K562 (cell line): ENCODE results near the gene CDK5R1. TPM values are rescaled to one million over a fixed set of nuclear protein-coding genes. Genes with fewer than 3 reads are reported as not detected.

ENCODE experiments used
- ATAC-seq: fragments of 200-7000 bp; cut with Tn5 transposase; 3 replicates; pipeline ENCODE4 v1.9.1; 2020; ENCODE audit warnings: moderate library complexity
- BruUV-seq: library from RNA; stranded (reverse); fragments of 400-500 nt; replicated peaks from 2 replicates; lab custom pipeline; 2021; lab: Mats Ljungman, UMichigan
- CTCF ChIA-PET: fragments of 300-600 bp; formaldehyde crosslinking; extraction: SDS; loops from one replicate; lab custom pipeline; 2021; ENCODE audit warnings: low intra/inter-chr PET ratio; lab: Yijun Ruan, JAX
- POLR2A ChIA-PET: fragments of 300-600, 350-650 bp; sonication (Branson Sonifier 250); formaldehyde crosslinking; extraction: SDS; loops from one replicate; lab custom pipeline; 2021; ENCODE audit warnings: antibody characterized with exemption, inconsistent platforms; lab: Yijun Ruan, JAX
- DNase-seq, 4 experiments: peaks; one replicate each; pipeline versions ENCODE4 v3.0.0 to v3.0.0-alpha.2; 2011 to 2018; ENCODE audit warnings: low spot score in 3 of 4, mixed read lengths in 3 of 4; ENCODE audit errors: extremely low read depth in 1 of 4
- FAIRE-seq: peaks from 2 replicates; lab custom pipeline; 2011; peaks lifted over from hg19 to GRCh38; lab: Jason Lieb, UNC
- H2AFZ ChIP-seq: 2 replicates; pipeline ENCODE4 v1.6.0; 2011; ENCODE audit warnings: low read depth, low read length, control low read depth, inconsistent platforms
- H3K27ac ChIP-seq: fragments of 200-600 bp; 3 replicates; pipeline ENCODE4 v1.8.0; 2011; ENCODE audit warnings: low read depth, mild to moderate bottlenecking, control low read depth, inconsistent platforms, low read length, moderate library complexity, mixed read lengths; ENCODE audit errors: extremely low read depth
- H3K27me3 ChIP-seq, 2 experiments: fragments of 300-600 bp in 1 of 2; 2 replicates in 1 of 2; 3 replicates in 1 of 2; pipeline versions ENCODE4 v1.6.0 to v1.8.0; 2011; ENCODE audit warnings: inconsistent platforms in 2 of 2, low read length in 2 of 2, mild to moderate bottlenecking in 1 of 2, mixed read lengths in 1 of 2, moderate library complexity in 1 of 2; ENCODE audit not compliant: control insufficient read depth in 2 of 2, insufficient read depth in 2 of 2
- H3K36me3 ChIP-seq: fragments of 300-600 bp; 3 replicates; pipeline ENCODE4 v1.8.0; 2011; ENCODE audit warnings: mild to moderate bottlenecking, low read length, inconsistent platforms; ENCODE audit not compliant: control insufficient read depth, insufficient read depth
- H3K4me1 ChIP-seq, 2 experiments: fragments of 200-600 bp in 1 of 2; replicated peaks in 1 of 2; 2 replicates in 1 of 2; 3 replicates in 1 of 2; pipeline versions ENCODE4 v1.5.1 to v1.8.0; 2011; ENCODE audit warnings: inconsistent platforms in 2 of 2, low read length in 2 of 2, mild to moderate bottlenecking in 1 of 2, mixed read lengths in 1 of 2, moderate library complexity in 1 of 2; ENCODE audit not compliant: control insufficient read depth in 2 of 2, insufficient read depth in 2 of 2
- H3K4me2 ChIP-seq: 2 replicates; pipeline ENCODE4 v1.6.1; 2011; ENCODE audit warnings: low read length, control low read depth, inconsistent platforms, mixed read lengths; ENCODE audit not compliant: insufficient read depth
- H3K4me3 ChIP-seq: fragments of 200-600 bp; sonication (generic), shearing (Covaris generic); 2 replicates; pipeline ENCODE4 v1.5.1; 2016; ENCODE audit warnings: control low read depth, inconsistent platforms
- H3K79me2 ChIP-seq: fragments of 200-600 bp; 3 replicates; pipeline ENCODE4 v1.8.0; 2011; ENCODE audit warnings: low read length, inconsistent platforms; ENCODE audit not compliant: control insufficient read depth, insufficient read depth
- H3K9ac ChIP-seq, 2 experiments: 2 replicates each; pipeline versions ENCODE4 v1.6.0 to v1.6.1; 2011; ENCODE audit warnings: low read depth in 2 of 2, low read length in 2 of 2, control low read depth in 1 of 2, inconsistent platforms in 1 of 2, mild to moderate bottlenecking in 1 of 2, mixed read lengths in 1 of 2; ENCODE audit not compliant: insufficient read depth in 1 of 2
- H3K9me1 ChIP-seq: one replicate; pipeline ENCODE4 v1.6.0; 2011; ENCODE audit warnings: inconsistent platforms, mild to moderate bottlenecking, low read length, moderate library complexity; ENCODE audit not compliant: control insufficient read depth, insufficient read depth
- H3K9me3 ChIP-seq: replicated peaks from 2 replicates; pipeline ENCODE4 v1.5.1; 2011; ENCODE audit warnings: low read depth, low read length, inconsistent platforms; ENCODE audit not compliant: control insufficient read depth, insufficient read depth
- H4K20me1 ChIP-seq: replicated peaks from 2 replicates; pipeline ENCODE4 v1.6.1; 2011; ENCODE audit warnings: low read length, inconsistent platforms, mixed read lengths; ENCODE audit not compliant: control insufficient read depth, insufficient read depth
- HDAC6 ChIP-seq: IDR thresholded peaks from 2 replicates; pipeline ENCODE4 v1.6.1; 2012; ENCODE audit warnings: low read depth, mild to moderate bottlenecking, control low read depth, inconsistent platforms, low read length, moderate library complexity
- IFI16 ChIP-seq: fragments of 250-450 bp; sonication (Bioruptor Pico); IDR thresholded peaks from 2 replicates; pipeline ENCODE4 v2.1.2; 2022; ENCODE audit warnings: mild to moderate bottlenecking, inconsistent platforms
- RBM17 ChIP-seq: fragments of 200-400 bp; formaldehyde crosslinking; IDR thresholded peaks from 2 replicates; pipeline ENCODE4 v1.6.1; 2017; ENCODE audit warnings: low read depth, mild to moderate bottlenecking, low read length, borderline replicate concordance
- SIX5 ChIP-seq, 2 experiments: IDR thresholded peaks; 2 replicates each; pipeline ENCODE4 v1.6.1; 2011; ENCODE audit warnings: low read length in 2 of 2, borderline replicate concordance in 1 of 2, low read depth in 1 of 2, mild to moderate bottlenecking in 1 of 2, moderate library complexity in 1 of 2; ENCODE audit not compliant: insufficient read depth in 1 of 2
- ZBTB8A ChIP-seq: fragments of 450-650 bp; IDR thresholded peaks from 2 replicates; pipeline ENCODE4 v1.6.1; 2018; ENCODE audit warnings: mild to moderate bottlenecking, moderate library complexity; ENCODE audit not compliant: partially characterized antibody
- ZNF253 ChIP-seq: fragments of 250-450 bp; sonication (Bioruptor Pico); conservative IDR thresholded peaks from 2 replicates; pipeline ENCODE4 v1.6.1; 2021; ENCODE audit warnings: mild to moderate bottlenecking
- ZNF318 ChIP-seq, 2 experiments: fragments of 450-650 bp; IDR thresholded peaks; 2 replicates each; pipeline ENCODE4 v1.6.1; 2016; ENCODE audit warnings: mild to moderate bottlenecking in 2 of 2, borderline replicate concordance in 1 of 2, low read depth in 1 of 2, moderate library complexity in 1 of 2
- ZNF785 ChIP-seq: fragments of 250-450 bp; sonication (Bioruptor Pico); IDR thresholded peaks from 2 replicates; pipeline ENCODE4 v1.4.0; 2020; ENCODE audit warnings: mild to moderate bottlenecking
- WGBS: fragments of 100-300 bp; shearing (Covaris generic); methylation state at CpG from one replicate; pipeline ENCODE4 v1.1.6; 2016; ENCODE audit warnings: low coverage, mixed read lengths; ENCODE audit not compliant: insufficient coverage; ENCODE audit errors: missing lambda C conversion rate; 5-methylcytosine and 5-hydroxymethylcytosine counted together
- in situ Hi-C: fragments of 300-500 bp; cut with MboI; formaldehyde crosslinking; loops from 4 replicates; pipeline ENCODE4 v1.15.0; 2018; ENCODE audit warnings: inconsistent platforms, mixed read lengths
- intact Hi-C: fragments of 100-400 bp; cut with micrococcal nuclease; formaldehyde crosslinking; loops from 2 replicates; pipeline ENCODE4 v1.14.2; 2022
- polyA plus RNA-seq, 8 experiments: library from polyadenylated mRNA; depleted of rRNA in 4 of 8; stranded (reverse) in 5 of 8; unstranded in 3 of 8; fragments of >200 nt; fragmentation: Nextera tagmentation in 2 of 8; fragmentation: Illumina TruSeq in 1 of 8; extraction: Ambion mirVana in 2 of 8; extraction: Trizol in 1 of 8; gene quantifications; 2 replicates each; pipeline versions ENCODE4 v1.2.1 to v1.2.3, GENCODE V29; 2011 to 2014; ENCODE audit warnings: inconsistent platforms in 1 of 8, missing spikeins in 1 of 8
- total RNA-seq, 7 experiments: library from RNA; depleted of rRNA in 6 of 7; stranded (reverse); fragments of >200 nt in 6 of 7; fragmentation: Illumina TruSeq in 2 of 7; extraction: Trizol in 2 of 7; gene quantifications; 2 replicates each; pipeline versions ENCODE4 v1.2.1 to v1.2.3, GENCODE V29; 2011 to 2021; ENCODE audit warnings: low replicate concordance in 1 of 7
- TF ChIP-seq, protein P1 (sequence below): sonication (generic); formaldehyde crosslinking; IDR thresholded peaks from 2 replicates; pipeline ENCODE4 v1.8.0; 2022; ENCODE audit warnings: missing genetic modification reagents, mild to moderate bottlenecking, borderline replicate concordance
- TF ChIP-seq, protein P2 (sequence below): fragments of 250-450 bp; sonication (Bioruptor Pico); IDR thresholded peaks from 2 replicates; pipeline ENCODE4 v1.4.0; 2020; ENCODE audit warnings: borderline replicate concordance

Gene CDK5R1
- total and polyA plus RNA-seq, 9 of the 15 experiments (the other 6 are each of a cell fraction or from before 2014, with no cell fraction given) = 0.10 to 4.8 (median 2.3) TPM

- no peak overlapping the region for H3K4me3 ChIP-seq
- H4K20me1 ChIP-seq = 0 out of 2 replicates have a peak, but pooled peaks cover 4% of the 10 kb centered on the region
- BruUV-seq = no TSS peak
- no peaks in the 10 kb centered on the region for H3K27me3 ChIP-seq
- intact Hi-C loops = no loop called here
- no peaks in the 10 kb centered on the region for H3K79me2 ChIP-seq
- ChIA-PET POLR2A (no interaction called here), CTCF (no interaction called here)
- H2AFZ ChIP-seq = no peak overlapping the region
- no peaks in the 10 kb centered on the region; the same call in 2 of the 3 replicates for H3K36me3 ChIP-seq
- H3K9me3 ChIP-seq = no peaks in the 10 kb centered on the region
- FAIRE-seq (no peak), DNase-seq (no peak), ATAC-seq (no peak)
- WGBS = 62% methylated on average over 10 of the region's 10 CpGs
- peaks cover 0 to 6% of the 10 kb centered on the region in 2 experiments; a peak in 1 of 5 replicates for H3K4me1 ChIP-seq
- in situ Hi-C loops = no loop called here
- no peak overlapping the region for H3K27ac ChIP-seq
- no peak overlapping the region for H3K4me2 ChIP-seq
- H3K9me1 ChIP-seq = no peaks in the 10 kb centered on the region
- no peak overlapping the region for H3K9ac ChIP-seq
- TF ChIP-seq ZNF318 (IDR thresholded peaks at IDR 0.05; ENCODE audit: borderline replicate concordance in 1 of 2, low read depth in 1 of 2) = no peak
- no peak for TF ChIP-seq ZNF253
- no peak for TF ChIP-seq IFI16 (CRISPR knock-in tag)
- TF ChIP-seq, protein P1, sequence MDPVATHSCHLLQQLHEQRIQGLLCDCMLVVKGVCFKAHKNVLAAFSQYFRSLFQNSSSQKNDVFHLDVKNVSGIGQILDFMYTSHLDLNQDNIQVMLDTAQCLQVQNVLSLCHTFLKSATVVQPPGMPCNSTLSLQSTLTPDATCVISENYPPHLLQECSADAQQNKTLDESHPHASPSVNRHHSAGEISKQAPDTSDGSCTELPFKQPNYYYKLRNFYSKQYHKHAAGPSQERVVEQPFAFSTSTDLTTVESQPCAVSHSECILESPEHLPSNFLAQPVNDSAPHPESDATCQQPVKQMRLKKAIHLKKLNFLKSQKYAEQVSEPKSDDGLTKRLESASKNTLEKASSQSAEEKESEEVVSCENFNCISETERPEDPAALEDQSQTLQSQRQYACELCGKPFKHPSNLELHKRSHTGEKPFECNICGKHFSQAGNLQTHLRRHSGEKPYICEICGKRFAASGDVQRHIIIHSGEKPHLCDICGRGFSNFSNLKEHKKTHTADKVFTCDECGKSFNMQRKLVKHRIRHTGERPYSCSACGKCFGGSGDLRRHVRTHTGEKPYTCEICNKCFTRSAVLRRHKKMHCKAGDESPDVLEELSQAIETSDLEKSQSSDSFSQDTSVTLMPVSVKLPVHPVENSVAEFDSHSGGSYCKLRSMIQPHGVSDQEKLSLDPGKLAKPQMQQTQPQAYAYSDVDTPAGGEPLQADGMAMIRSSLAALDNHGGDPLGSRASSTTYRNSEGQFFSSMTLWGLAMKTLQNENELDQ = no peak
- no peak for TF ChIP-seq RBM17
- TF ChIP-seq, protein P2, sequence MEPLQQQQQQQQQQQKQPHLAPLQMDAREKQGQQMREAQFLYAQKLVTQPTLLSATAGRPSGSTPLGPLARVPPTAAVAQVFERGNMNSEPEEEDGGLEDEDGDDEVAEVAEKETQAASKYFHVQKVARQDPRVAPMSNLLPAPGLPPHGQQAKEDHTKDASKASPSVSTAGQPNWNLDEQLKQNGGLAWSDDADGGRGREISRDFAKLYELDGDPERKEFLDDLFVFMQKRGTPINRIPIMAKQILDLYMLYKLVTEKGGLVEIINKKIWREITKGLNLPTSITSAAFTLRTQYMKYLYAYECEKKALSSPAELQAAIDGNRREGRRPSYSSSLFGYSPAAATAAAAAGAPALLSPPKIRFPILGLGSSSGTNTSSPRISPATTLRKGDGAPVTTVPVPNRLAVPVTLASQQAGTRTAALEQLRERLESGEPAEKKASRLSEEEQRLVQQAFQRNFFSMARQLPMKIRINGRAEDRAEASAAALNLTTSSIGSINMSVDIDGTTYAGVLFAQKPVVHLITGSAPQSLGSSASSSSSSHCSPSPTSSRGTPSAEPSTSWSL (CRISPR knock-in tag) = no peak
- no peak for TF ChIP-seq SIX5 (IDR thresholded peaks at IDR 0.05; ENCODE audit: borderline replicate concordance in 1 of 2, insufficient read depth in 1 of 2, low read depth in 1 of 2, low read length in 2 of 2)
- no peak for TF ChIP-seq ZBTB8A
- TF ChIP-seq HDAC6 = no peak
- no peak for TF ChIP-seq ZNF785 (CRISPR knock-in tag)
These were observed 15.9 kb downstream of the CDK5R1 start for GRCh38 chr17:32502710-32503109.
